Activated B cell treated with CpG ODN at 0.5 μM for 24 hours (primary cell): ENCODE results near the gene IFIT5. TPM values are rescaled to one million over a fixed set of nuclear protein-coding genes. Genes with fewer than 3 reads are reported as not detected.

Experiments
- ATAC-seq: fragments of 200-7000 bp; cut with Tn5 transposase; one replicate; pipeline ENCODE4 v1.10.0; 2021; ENCODE audit warnings: low read depth, mild to moderate bottlenecking, moderate library complexity
- CTCF ChIA-PET: fragments of 350-600 bp; sonication (Branson Sonifier 250); formaldehyde crosslinking; loops from one replicate; lab custom pipeline; 2021; ENCODE audit warnings: antibody characterized with exemption; lab: Charles Lee
- POLR2A ChIA-PET: fragments of 350-600 bp; sonication (Branson Sonifier 250); formaldehyde crosslinking; loops from one replicate; lab custom pipeline; 2021; ENCODE audit warnings: antibody characterized with exemption; lab: Charles Lee
- DNase-seq: peaks from one replicate; pipeline ENCODE4 v3.0.0; 2022
- H3K27ac Mint-ChIP-seq: one replicate; pipeline ENCODE4 v1.8.0; 2020; ENCODE audit warnings: mixed read lengths
- H3K27me3 Mint-ChIP-seq: one replicate; pipeline ENCODE4 v1.8.0; 2021; ENCODE audit warnings: mixed read lengths
- H3K36me3 Mint-ChIP-seq: one replicate; pipeline ENCODE4 v1.8.0; 2021; ENCODE audit warnings: low read depth, mixed read lengths
- H3K4me1 Mint-ChIP-seq: one replicate; pipeline ENCODE4 v1.8.0; 2021; ENCODE audit warnings: mixed read lengths
- H3K4me3 Mint-ChIP-seq: one replicate; pipeline ENCODE4 v1.8.0; 2020; ENCODE audit warnings: mild to moderate bottlenecking, mixed read lengths
- H3K9me3 Mint-ChIP-seq: one replicate; pipeline ENCODE4 v1.8.0; 2020; ENCODE audit warnings: mixed read lengths
- CTCF ChIP-seq: fragments of 200-600 bp; IDR thresholded peaks from one replicate; pipeline ENCODE4 v1.8.0; 2022; ENCODE audit warnings: antibody characterized with exemption, mild to moderate bottlenecking
- intact Hi-C: fragments of 100-400 bp; cut with micrococcal nuclease; formaldehyde crosslinking; loops from one replicate; pipeline ENCODE4 v1.15.1; 2024
- total RNA-seq: library from RNA; stranded (reverse); gene quantifications from 2 replicates; pipeline ENCODE4 v1.2.3, GENCODE V29; 2022

IFIT5 gene
- total RNA-seq, 1 donor from 2014 or later: 21.3 TPM

GRCh38 chr10:89371079-89371478 is 43.3 kb upstream of the IFIT5 start:
- CTCF ChIA-PET: no interaction called here
- POLR2A ChIA-PET: no interaction called here
- ATAC-seq (no peak), DNase-seq (no peak)
- Mint-ChIP-seq H3K27ac (no peak overlapping the region), H3K27me3 (peaks cover 2% of the 10 kb centered on the region), H3K4me3 (no peak overlapping the region), H3K4me1 (peaks cover 4% of the 10 kb centered on the region), H3K36me3 (no peaks in the 10 kb centered on the region), H3K9me3 (no peaks in the 10 kb centered on the region)
- intact Hi-C loops: no loop called here
- no peak for TF ChIP-seq CTCF

DNA sequence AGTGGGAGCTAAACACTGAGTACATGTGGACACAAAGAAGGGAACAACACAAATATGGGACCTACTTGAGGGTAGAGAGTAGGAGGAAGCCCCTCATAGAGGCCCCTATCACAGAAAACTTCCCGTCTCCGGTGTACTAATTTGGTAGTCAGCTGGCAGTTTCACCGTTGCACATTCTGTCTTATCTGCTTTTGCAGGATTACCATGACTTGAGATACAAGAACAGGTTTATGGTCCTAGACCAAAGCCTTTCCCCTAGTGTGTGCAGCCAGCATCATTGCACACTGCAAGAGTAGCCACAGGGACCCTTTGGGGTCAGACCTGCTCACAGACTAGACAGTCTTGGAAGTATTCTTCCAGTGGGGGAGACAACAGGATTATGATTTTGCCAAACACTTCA is 42.4 kb upstream of the IFIT5 start:
- intact Hi-C loops: no loop called here
- ATAC-seq (no peak), DNase-seq (no peak)
- H3K27me3 Mint-ChIP-seq: peaks cover 2% of the 10 kb centered on the region
- no peaks in the 10 kb centered on the region for H3K9me3 Mint-ChIP-seq
- H3K4me1 Mint-ChIP-seq: peaks cover 4% of the 10 kb centered on the region
- H3K36me3 Mint-ChIP-seq: no peaks in the 10 kb centered on the region
- ChIA-PET POLR2A (interaction anchor here (0.6 kb wide), 1 partner anchor 20 kb away, joined by 4 read pairs; the partner anchor contains the start of gene IFIT1), CTCF (no interaction called here)
- no peak for TF ChIP-seq CTCF
- no peak overlapping the region for H3K4me3 Mint-ChIP-seq
- no peak overlapping the region for H3K27ac Mint-ChIP-seq

- DNase-seq (no peak), ATAC-seq (no peak)
- Mint-ChIP-seq H3K27me3 (peaks cover 2% of the 10 kb centered on the region), H3K4me3 (no peak overlapping the region), H3K4me1 (no peaks in the 10 kb centered on the region), H3K9me3 (no peaks in the 10 kb centered on the region), H3K27ac (no peak overlapping the region), H3K36me3 (no peaks in the 10 kb centered on the region)
- intact Hi-C loops: no loop called here
- no peak for TF ChIP-seq CTCF
- POLR2A ChIA-PET: no interaction called here
- CTCF ChIA-PET: no interaction called here
These were observed 40.3 kb upstream of the IFIT5 start for GRCh38 chr10:89373916-89374711.

DNA sequence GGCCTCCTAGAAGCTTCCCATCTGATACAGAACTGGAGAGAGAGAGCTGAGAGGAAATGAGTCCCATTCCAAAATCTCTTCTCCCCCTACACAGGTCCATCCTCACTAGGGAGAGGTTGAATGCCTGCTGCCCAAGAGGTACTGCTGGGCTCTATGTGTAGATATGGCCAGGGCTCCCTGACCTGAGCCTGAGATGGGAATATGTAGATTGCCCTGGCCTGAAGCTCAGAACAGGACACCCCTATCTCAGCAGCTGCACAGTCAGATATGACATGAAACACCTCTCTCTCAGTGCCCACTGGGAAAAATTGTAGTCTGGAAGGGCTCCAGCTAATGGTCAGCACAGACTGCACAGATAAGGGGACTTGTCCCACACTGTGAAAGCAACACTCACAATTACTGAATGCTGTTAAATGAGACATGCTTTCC is 39.6 kb upstream of the IFIT5 start:
- ATAC-seq (no peak), DNase-seq (no peak)
- H3K27ac Mint-ChIP-seq: no peak overlapping the region
- TF ChIP-seq CTCF: no peak
- no peaks in the 10 kb centered on the region for H3K36me3 Mint-ChIP-seq
- H3K4me3 Mint-ChIP-seq: no peak overlapping the region
- intact Hi-C loops: no loop called here
- H3K27me3 Mint-ChIP-seq: no peaks in the 10 kb centered on the region
- ChIA-PET CTCF (no interaction called here), POLR2A (no interaction called here)
- H3K4me1 Mint-ChIP-seq: no peaks in the 10 kb centered on the region
- H3K9me3 Mint-ChIP-seq: no peaks in the 10 kb centered on the region

- Mint-ChIP-seq H3K4me3 (no peak within 1 kb of the TSS), H3K4me1 (no peaks in the 10 kb centered on the region), H3K27ac (no peak within 1 kb of the TSS), H3K36me3 (no peaks in the 10 kb centered on the region), H3K27me3 (no peaks in the 10 kb centered on the region), H3K9me3 (no peaks in the 10 kb centered on the region)
- ATAC-seq: no peak
- TF ChIP-seq CTCF: no peak
- ChIA-PET CTCF (interaction anchor here (1.6 kb wide), 1 partner anchor 9 kb away, joined by 4 read pairs; no protein-coding TSS in a partner anchor), POLR2A (no interaction called here)
- intact Hi-C loops: no loop called here
- no peak for DNase-seq
These were observed 36.4 kb upstream of the IFIT5 start, which contains the start of gene IFIT1B for GRCh38 chr10:89377705-89378637. Gene IFIT1B (plus strand): TSS chr10:89378056. CDS start chr10:89378136, 80 bp downstream.
